Measurements from ENCODE around the gene ADRA2C.

Gene ADRA2C

DNA sequence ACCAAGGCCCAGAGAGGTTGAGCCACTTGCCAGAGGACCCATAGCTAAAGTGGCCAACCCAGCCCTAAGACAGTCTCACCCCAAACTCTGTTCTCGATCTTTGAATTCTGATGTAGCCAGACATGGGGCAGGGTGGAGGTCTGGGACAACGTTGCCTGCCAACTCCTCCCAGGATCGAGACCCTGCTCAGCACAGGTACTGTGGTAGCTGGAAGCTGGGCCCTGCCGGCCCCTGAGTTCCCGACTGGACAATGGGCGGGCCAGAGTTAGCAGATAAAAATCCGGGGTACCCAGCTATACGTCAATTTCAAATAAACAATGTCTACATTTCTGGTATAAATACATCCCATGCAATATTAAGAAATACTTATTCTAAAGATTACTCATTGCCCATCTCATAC is 35.3 kb downstream of the ADRA2C start:
- no peak overlapping the region for H3K27ac ChIP-seq
- TF ChIP-seq, protein P1, sequence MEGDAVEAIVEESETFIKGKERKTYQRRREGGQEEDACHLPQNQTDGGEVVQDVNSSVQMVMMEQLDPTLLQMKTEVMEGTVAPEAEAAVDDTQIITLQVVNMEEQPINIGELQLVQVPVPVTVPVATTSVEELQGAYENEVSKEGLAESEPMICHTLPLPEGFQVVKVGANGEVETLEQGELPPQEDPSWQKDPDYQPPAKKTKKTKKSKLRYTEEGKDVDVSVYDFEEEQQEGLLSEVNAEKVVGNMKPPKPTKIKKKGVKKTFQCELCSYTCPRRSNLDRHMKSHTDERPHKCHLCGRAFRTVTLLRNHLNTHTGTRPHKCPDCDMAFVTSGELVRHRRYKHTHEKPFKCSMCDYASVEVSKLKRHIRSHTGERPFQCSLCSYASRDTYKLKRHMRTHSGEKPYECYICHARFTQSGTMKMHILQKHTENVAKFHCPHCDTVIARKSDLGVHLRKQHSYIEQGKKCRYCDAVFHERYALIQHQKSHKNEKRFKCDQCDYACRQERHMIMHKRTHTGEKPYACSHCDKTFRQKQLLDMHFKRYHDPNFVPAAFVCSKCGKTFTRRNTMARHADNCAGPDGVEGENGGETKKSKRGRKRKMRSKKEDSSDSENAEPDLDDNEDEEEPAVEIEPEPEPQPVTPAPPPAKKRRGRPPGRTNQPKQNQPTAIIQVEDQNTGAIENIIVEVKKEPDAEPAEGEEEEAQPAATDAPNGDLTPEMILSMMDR (conservative IDR thresholded peaks at IDR 0.05), result no peak
- no peak for TF ChIP-seq ZFX (IDR thresholded peaks at IDR 0.05)

DNA sequence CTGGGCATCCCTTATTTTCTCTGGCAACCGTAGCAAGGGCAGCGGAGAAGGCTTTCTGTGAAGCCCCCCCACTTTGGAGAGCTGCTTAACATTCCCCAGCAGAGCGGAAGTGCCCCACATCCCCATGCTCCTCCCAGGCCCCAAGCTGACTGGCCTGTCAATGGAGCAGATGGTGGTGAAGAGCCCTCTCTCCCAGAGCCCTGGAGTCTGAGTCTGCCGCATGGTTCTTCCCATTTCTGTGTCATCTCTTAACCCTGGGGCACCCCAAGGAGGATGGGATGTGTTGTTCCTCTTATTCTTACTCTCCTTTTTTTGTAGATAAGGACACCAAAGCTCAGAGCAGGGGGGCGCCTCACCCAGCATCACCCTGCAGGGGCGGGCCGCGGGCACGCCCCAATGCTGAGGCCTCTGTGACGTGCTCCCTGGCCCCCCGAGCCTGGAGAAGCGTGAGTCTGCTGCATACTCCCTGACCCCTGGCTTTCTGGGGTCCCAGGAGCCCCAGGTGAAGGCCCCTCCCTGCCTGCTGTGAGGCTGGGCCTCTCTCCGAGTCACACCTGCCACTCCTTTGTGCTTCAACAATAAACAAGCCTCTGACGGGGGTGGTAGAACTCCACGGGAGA is 35.9 kb downstream of the ADRA2C start:
- TF ChIP-seq, protein P1 (conservative IDR thresholded peaks at IDR 0.05), result no peak
- no peak for TF ChIP-seq ZFX (IDR thresholded peaks at IDR 0.05)

DNA sequence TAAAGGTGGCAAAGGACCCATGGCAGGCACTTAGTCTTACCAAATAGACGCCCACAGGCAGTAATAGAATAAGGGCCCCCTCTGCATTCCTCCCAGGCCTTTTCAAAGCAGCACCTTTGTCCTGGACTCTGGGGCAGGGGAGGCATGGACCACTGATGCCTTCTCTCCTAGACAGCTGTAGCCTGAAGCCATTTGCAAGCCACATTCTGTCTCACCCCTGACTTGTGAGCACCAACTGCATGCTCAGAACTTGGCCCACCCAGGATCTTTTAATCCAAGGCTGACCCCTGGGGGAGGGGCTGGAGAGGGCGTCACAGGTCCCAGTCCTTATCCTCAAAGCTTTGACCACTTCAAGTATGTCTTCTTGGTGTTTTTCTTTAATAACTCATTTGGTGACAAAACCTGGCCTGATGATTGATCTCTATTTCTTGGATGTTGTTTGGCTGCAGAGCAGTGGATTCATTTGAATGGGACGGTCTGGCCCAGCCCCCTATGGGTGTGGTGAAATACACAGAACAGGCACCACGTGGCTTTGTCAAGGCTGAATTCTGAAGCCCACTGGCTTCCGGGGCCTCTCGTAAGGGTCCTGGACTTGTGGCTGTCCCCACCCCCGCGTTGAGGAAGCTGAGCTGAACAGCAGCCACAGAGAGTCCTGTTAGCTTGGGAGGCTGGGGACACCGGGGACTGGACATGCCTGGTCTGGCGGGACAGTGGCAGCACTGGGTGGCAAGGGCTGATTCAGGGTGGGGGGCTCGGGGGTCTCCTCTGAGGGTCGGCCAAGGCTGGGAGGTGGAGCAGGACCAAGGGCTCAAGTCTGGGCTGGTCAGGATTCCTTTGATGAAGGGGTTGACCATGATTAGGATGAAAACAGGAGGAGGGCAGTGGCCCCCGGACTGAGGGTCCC is 36.6 kb downstream of the ADRA2C start:
- TF ChIP-seq, protein P1 (conservative IDR thresholded peaks at IDR 0.05), result no peak
- TF ChIP-seq ZFX (IDR thresholded peaks at IDR 0.05), result no peak
- H3K27ac ChIP-seq, result no peak overlapping the region

More for the DNA sequence above, 35.9 kb downstream of the ADRA2C start:
- H3K27ac ChIP-seq, result no peak overlapping the region

DNA sequence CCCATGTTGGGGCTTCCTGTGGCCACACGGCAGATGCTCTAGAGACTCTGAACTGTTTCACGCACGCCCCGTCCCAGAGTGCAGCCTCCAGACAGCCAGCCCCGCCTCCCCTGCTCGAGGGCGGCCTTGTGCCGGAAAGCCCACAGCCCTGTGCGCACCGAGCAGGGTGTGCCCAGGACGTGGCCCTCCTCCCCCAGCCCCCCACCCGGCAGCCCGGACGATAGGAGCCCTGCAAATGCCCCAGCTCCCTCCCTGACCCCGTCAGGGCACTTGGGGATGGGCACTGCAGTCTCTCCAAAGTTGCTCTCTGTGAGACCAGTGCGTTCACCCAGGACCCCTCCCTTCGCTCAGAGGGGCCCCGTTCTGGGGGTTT is 37.3 kb downstream of the ADRA2C start:
- TF ChIP-seq, protein P1 (conservative IDR thresholded peaks at IDR 0.05), result no peak
- no peak for TF ChIP-seq ZFX (IDR thresholded peaks at IDR 0.05)
- no peak overlapping the region for H3K27ac ChIP-seq

DNA sequence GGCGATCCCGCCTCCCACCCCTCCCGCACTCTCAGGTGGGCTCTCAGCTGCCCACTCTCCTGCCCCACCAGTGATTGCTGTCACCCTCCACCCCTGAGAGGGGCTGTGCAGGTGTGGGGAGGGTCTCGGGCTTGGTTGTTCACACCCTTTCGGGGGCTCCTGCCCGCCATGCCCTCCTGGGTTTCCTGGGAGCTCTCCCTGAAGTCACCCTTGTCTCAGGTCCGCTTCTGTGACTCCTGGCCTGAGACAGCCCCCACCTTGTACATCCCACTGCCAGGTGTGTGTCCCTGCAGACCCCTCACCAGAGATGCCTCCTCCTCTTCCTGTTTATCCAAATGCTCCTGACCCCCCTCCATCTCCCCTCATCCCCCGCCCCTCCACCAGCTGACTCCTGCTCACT is 37.8 kb downstream of the ADRA2C start:
- H3K27ac ChIP-seq, result no peak overlapping the region
- no peak for TF ChIP-seq ZFX (IDR thresholded peaks at IDR 0.05)
- TF ChIP-seq, protein P1 (conservative IDR thresholded peaks at IDR 0.05), result no peak

DNA sequence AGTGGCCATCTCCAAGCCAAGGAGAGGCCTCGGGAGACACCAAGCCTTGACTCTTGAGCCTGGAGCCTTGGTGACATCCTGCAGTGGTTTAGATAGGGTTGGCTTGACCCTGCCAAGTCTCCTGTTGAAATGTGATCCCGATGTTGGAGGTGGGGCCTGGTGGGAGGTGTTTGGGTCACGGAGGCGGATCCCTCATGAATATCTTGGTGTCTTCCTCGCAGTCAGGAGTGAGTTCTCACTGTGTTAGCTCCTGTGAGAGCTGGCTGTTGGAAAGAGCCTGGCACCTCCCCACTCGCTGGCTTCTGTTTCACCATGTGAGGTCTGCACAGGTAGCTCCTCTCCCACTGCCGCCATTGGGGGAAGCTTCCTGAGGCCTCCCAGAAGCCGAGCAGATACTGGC is 38.8 kb downstream of the ADRA2C start:
- no peak overlapping the region for H3K27ac ChIP-seq
- no peak for TF ChIP-seq ZFX (IDR thresholded peaks at IDR 0.05)
- TF ChIP-seq, protein P1 (conservative IDR thresholded peaks at IDR 0.05), result no peak

DNA sequence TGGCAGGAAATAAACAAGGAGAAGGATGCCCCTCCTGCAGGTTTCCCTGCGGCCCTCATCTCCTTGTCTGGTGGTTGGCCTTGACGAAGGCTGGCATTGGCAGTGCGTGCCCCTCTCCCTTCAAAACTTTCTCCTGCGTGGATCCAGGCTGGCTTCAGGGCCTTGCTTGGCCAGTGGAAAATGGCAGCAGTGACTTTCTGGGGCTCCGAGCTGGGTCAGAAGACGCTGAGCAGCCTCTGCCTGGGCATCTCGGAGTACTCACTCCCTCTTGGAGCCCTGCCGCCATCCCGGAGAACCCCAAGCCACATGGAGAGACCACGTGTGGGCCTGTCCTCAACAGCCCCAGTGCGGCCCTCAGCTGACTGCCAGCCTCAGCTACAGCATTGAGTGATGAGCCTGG is 39.5 kb downstream of the ADRA2C start:
- H3K27ac ChIP-seq, result no peak overlapping the region
- no peak for TF ChIP-seq ZFX (IDR thresholded peaks at IDR 0.05)
- TF ChIP-seq, protein P1 (conservative IDR thresholded peaks at IDR 0.05), result no peak
